Activated CD4-positive, alpha-beta T cell treated with anti-CD3 and anti-CD28 coated beads for 1 hour (primary cell): ENCODE results near the gene LIN28B.
"Not testable (repeated sequence)": the region's sequence is repeated elsewhere in the genome, so short reads cannot be mapped to it uniquely, and the experiment has no call there.

Experiments
- DNase-seq: peaks from one replicate; pipeline ENCODE4 v3.0.0-alpha.2; 2020

The LIN28B gene

GRCh38 chr6:104956731-104957294 is at the start of gene LIN28B:
LIN28B (plus strand) TSS chr6:104957107; CDS start chr6:104957251, 144 bp downstream.
- no peak for DNase-seq

- no peak for DNase-seq
Measured at GRCh38 chr6:104908031-104908887, 48.6 kb upstream of the LIN28B start.

- DNase-seq = no peak
Measured at GRCh38 chr6:104908888-104909525, 47.9 kb upstream of the LIN28B start.

- DNase-seq = no peak
Measured at GRCh38 chr6:104921896-104922295, 35.0 kb upstream of the LIN28B start.

GRCh38 chr6:104928141-104928540 is 28.8 kb upstream of the LIN28B start:
- no peak for DNase-seq

- DNase-seq = no peak
Measured at GRCh38 chr6:104929353-104929752, 27.6 kb upstream of the LIN28B start.

- no peak for DNase-seq
Measured at GRCh38 chr6:104930939-104931338, 26.0 kb upstream of the LIN28B start.

- no peak for DNase-seq
Measured at GRCh38 chr6:104936766-104937535, 20.0 kb upstream of the LIN28B start.

- no peak for DNase-seq
Measured at GRCh38 chr6:104940238-104940892, 16.5 kb upstream of the LIN28B start.

GRCh38 chr6:104940893-104941728 is 15.8 kb upstream of the LIN28B start:
- DNase-seq = no peak

- DNase-seq = no peak
Measured at GRCh38 chr6:104941729-104942091, 15.2 kb upstream of the LIN28B start.

GRCh38 chr6:104943781-104944180 is 13.1 kb upstream of the LIN28B start:
- DNase-seq = no peak

- DNase-seq = no peak
Measured at GRCh38 chr6:104949206-104949605, 7.7 kb upstream of the LIN28B start.

GRCh38 chr6:104951677-104952076 is 5.2 kb upstream of the LIN28B start:
- DNase-seq = no peak

- no peak for DNase-seq
Measured at GRCh38 chr6:104952911-104953399, 4.0 kb upstream of the LIN28B start.

GRCh38 chr6:104953400-104954189 is 3.3 kb upstream of the LIN28B start:
- DNase-seq = not testable (repeated sequence)

- no peak for DNase-seq
Measured at GRCh38 chr6:104954190-104954797, 2.6 kb upstream of the LIN28B start.

- DNase-seq = no peak
Measured at GRCh38 chr6:104955491-104955890, 1.4 kb upstream of the LIN28B start.

GRCh38 chr6:104955927-104956730 is 778 bp upstream of the LIN28B start:
- DNase-seq = no peak
